PFSK-1 (cell line): ENCODE data around the gene COQ7.

Experiments
- FOXP2 ChIP-seq: optimal IDR thresholded peaks from 2 replicates; pipeline ENCODE3; 2011; ENCODE audit warnings: borderline replicate concordance, control low read depth, inconsistent platforms; ENCODE audit not compliant: insufficient read depth; ENCODE audit errors: extremely low read length, extremely low read depth
- POLR2AphosphoS5 ChIP-seq: IDR thresholded peaks from 2 replicates; pipeline ENCODE4 v1.6.1; 2012; ENCODE audit warnings: low read depth, mild to moderate bottlenecking, control low read depth, low read length, moderate library complexity
- SIN3A ChIP-seq: IDR thresholded peaks from 2 replicates; pipeline ENCODE4 v1.6.1; 2012; ENCODE audit warnings: mild to moderate bottlenecking, low read length, moderate library complexity, borderline replicate concordance; ENCODE audit not compliant: insufficient read depth
- TAF1 ChIP-seq: IDR thresholded peaks from 2 replicates; pipeline ENCODE4 v1.6.1; 2012; ENCODE audit warnings: low read length, control low read depth, borderline replicate concordance; ENCODE audit not compliant: insufficient read depth
- TF ChIP-seq, protein P1 (sequence below), 2 experiments: IDR thresholded peaks; 2 replicates each; pipeline versions ENCODE4 v1.6.1 to v1.8.0; 2011 to 2012; ENCODE audit warnings: low read depth in 2 of 2, low read length in 2 of 2, control low read depth in 1 of 2, inconsistent platforms in 1 of 2, mild to moderate bottlenecking in 1 of 2, moderate library complexity in 1 of 2; ENCODE audit not compliant: insufficient read depth in 1 of 2

The COQ7 gene

DNA sequence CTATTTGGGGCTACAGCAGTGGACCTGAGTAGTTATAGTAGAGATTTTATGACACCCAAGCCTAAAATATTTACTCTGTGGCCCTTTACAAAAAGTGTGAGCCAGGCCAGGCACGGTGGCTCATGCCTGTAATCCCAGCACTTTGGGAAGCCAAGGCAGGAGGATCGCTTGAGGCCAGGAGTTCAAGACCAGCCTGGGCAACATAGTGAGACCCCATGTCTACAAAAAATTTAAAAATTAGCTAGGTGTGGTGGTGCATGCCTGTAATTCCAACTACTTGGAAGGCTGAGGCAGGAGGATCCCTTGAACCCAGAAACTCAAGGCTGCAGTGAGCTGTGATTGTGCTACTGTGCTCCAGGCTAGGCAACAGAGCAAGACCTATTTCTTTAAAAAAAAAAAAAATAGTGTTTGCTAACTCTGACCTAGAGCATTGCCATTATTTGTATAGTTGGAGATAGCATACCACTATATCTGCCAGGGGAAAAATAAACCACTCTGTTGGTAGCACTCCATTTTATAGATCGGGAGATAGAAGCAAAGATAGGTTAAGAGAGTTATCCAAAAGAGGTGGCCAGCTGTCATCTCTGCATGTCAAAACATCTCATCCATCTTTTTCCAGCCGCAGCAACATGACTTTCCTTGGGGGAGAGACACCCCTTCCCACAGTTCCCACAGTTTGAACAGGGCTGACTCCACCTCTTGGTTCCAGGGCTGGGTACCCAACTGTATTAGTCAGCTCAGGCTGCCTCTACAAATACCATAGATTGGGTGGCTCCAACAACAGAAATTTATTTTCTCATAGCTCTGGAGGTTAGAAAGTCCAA lies 43.3 kb downstream of the COQ7 start:
- TF ChIP-seq SIN3A (no peak), TAF1 (no peak), POLR2AphosphoS5 (no peak), FOXP2 (no peak)
- TF ChIP-seq, protein P1, sequence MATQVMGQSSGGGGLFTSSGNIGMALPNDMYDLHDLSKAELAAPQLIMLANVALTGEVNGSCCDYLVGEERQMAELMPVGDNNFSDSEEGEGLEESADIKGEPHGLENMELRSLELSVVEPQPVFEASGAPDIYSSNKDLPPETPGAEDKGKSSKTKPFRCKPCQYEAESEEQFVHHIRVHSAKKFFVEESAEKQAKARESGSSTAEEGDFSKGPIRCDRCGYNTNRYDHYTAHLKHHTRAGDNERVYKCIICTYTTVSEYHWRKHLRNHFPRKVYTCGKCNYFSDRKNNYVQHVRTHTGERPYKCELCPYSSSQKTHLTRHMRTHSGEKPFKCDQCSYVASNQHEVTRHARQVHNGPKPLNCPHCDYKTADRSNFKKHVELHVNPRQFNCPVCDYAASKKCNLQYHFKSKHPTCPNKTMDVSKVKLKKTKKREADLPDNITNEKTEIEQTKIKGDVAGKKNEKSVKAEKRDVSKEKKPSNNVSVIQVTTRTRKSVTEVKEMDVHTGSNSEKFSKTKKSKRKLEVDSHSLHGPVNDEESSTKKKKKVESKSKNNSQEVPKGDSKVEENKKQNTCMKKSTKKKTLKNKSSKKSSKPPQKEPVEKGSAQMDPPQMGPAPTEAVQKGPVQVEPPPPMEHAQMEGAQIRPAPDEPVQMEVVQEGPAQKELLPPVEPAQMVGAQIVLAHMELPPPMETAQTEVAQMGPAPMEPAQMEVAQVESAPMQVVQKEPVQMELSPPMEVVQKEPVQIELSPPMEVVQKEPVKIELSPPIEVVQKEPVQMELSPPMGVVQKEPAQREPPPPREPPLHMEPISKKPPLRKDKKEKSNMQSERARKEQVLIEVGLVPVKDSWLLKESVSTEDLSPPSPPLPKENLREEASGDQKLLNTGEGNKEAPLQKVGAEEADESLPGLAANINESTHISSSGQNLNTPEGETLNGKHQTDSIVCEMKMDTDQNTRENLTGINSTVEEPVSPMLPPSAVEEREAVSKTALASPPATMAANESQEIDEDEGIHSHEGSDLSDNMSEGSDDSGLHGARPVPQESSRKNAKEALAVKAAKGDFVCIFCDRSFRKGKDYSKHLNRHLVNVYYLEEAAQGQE (IDR thresholded peaks at IDR 0.05; ENCODE audit: insufficient read depth in 1 of 2, low read depth in 2 of 2, low read length in 2 of 2) = no peak

DNA sequence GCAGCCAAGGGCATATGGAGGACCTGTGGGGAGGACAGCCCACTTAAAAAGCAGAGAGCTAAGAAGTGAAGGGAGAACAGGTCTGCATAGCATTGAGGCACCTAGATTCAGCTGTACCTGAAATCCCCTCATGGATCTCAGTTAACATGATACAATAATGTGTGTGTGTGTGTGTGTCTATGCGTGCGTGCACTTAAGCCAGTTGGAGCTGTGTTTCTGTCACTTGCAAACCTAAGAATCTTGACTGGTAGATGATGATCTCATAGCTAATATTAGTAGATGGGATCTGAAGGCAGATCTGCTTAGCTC lies 44.6 kb downstream of the COQ7 start:
- TF ChIP-seq TAF1 (no peak), FOXP2 (no peak), POLR2AphosphoS5 (no peak), SIN3A (no peak)
- TF ChIP-seq, protein P1 (IDR thresholded peaks at IDR 0.05; ENCODE audit: insufficient read depth in 1 of 2, low read depth in 2 of 2, low read length in 2 of 2) = no peak

DNA sequence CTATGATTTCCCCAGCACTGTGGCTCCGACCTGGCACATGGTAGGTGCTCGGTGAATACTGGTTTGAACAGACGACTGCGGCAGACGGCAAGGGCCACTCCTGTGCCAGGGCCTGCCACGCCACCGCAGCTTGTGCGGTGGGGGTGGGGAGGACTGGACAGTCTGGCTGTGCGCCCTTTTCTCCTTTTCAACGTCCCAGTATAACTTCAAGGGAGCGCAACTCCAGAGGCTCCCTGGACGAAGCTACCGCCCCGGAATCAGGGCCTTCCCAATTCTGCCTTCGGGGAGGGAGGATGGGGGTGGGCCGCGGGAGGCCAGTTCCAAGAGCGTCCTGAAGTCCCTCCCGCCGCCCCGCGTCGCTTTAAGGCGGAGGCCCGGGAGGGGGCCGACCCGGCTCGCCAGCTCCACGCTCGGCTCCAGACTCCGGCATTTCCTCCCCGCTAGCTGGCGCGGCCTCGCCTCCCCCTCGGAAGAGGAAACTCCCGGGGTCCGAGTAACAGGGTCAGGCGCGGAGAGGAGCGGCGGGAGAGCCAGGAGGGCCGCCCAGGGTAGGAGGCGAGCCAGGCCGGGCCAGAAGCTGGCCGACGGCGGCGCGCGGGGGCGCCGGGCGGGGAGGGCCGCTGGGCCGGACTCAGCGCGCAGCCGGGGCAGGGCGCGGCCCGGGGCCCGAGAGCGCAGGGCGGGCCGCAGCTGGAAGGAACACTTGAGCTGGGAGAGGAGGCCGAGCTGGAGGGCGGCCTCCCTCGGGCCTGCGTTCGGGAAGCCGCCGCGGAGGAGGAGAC lies 46.4 kb downstream of the COQ7 start, which contains the start of gene ITPRIPL2:
Gene ITPRIPL2 (plus strand): TSS at position 388 of the 782 bp plus-strand sequence. CDS start 498 bp downstream, outside the sequence.
- TF ChIP-seq SIN3A = no peak; the same call in 1 of the 2 replicates
- no peak for TF ChIP-seq FOXP2
- peak; percentile 73; the same call in 1 of the 2 replicates for TF ChIP-seq POLR2AphosphoS5
- TF ChIP-seq, protein P1 (IDR thresholded peaks at IDR 0.05; ENCODE audit: insufficient read depth in 1 of 2, low read depth in 2 of 2, low read length in 2 of 2) = 0 out of 4 replicates have a peak, but pooled peaks of 1 of the 2 experiments have one; percentile 21
- 0 out of 2 replicates have a peak, but pooled peaks have one; percentile 20 for TF ChIP-seq TAF1

DNA sequence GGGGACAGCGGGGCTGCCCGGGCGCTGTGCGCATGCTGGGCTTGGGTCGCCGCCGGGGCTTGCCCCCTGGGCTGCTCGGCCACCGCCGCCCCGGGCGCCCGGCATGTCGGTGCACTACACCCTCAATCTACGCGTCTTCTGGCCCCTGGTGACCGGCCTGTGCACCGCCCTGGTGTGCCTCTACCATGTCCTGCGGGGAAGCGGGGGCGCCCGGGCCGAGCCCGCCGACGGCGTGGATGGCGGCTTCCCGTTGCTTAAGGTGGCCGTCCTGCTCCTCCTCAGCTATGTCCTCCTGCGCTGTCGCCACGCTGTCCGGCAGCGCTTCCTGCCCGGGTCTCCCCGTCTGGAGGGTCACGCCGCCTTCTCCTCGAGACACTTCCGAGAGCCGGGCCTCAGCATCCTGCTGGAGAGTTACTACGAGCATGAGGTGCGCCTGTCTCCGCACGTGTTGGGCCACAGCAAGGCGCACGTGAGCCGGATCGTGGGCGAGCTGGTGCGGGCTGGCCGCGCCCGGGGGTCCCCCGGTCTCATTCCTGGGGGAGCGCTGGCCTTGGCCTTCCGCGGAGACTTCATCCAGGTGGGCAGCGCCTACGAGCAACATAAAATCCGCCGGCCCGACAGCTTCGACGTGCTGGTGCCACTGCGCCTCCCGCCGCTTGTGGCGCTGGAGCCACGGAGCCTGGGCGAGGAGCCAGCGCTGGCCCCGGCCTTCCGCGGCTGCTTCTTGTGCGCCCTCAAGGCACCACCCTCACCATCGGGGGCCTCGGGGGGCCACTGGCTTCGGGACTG lies 47.1 kb downstream of the COQ7 start:
- TF ChIP-seq, protein P1 (IDR thresholded peaks at IDR 0.05; ENCODE audit: insufficient read depth in 1 of 2, low read depth in 2 of 2, low read length in 2 of 2) = no peak
- TF ChIP-seq FOXP2 (peak; percentile 38), POLR2AphosphoS5 (peak; percentile 59), SIN3A (no peak)
